ENCODE results near the gene RASA3. TPM values are rescaled to one million over a fixed set of nuclear protein-coding genes. Genes with fewer than 3 reads are reported as not detected.

RASA3 gene
- total RNA-seq, 1 experiment from 2014 or later = 0.95 TPM

- Mint-ChIP-seq H3K36me3 (ENCODE audit: insufficient read depth, unreplicated experiment) (peaks cover 14% of the 10 kb centered on the region), H3K9me3 (ENCODE audit: unreplicated experiment) (peaks cover 22% of the 10 kb centered on the region), H3K4me3 (ENCODE audit: unreplicated experiment) (no peak overlapping the region), H3K27me3 (ENCODE audit: insufficient read depth, unreplicated experiment) (peaks cover 3% of the 10 kb centered on the region), H3K4me1 (ENCODE audit: low read depth, unreplicated experiment) (no peaks in the 10 kb centered on the region), H3K27ac (ENCODE audit: unreplicated experiment) (no peak overlapping the region)
- DNase-seq = peak; percentile 70 to 73
- Histone ChIP-seq H3K4me1 (peaks cover 8% of the 10 kb centered on the region; the same call in 1 of the 2 replicates), H3K9me3 (no peaks in the 10 kb centered on the region), H3K4me3 (ENCODE audit: low read depth, low read length) (no peak overlapping the region), H3K27me3 (replicated peaks; ENCODE audit: control insufficient read depth, insufficient read depth, low read length) (no peaks in the 10 kb centered on the region), H3K36me3 (ENCODE audit: control insufficient read depth, insufficient read depth, low read length) (no peaks in the 10 kb centered on the region)
- ChIA-PET POLR2A (no interaction called here), CTCF (no interaction called here)
- TF ChIP-seq CTCF (IDR thresholded peaks at IDR 0.05; ENCODE audit: insufficient read depth in 1 of 2, low read depth in 1 of 2, low read length in 1 of 2, severe bottlenecking in 1 of 2, unreplicated experiment in 1 of 2) = peak; percentile 51 to 62
- no TSS peak for BruUV-seq (replicated peaks)
- intact Hi-C loops (cut with micrococcal nuclease; ENCODE audit: unreplicated experiment) = no loop called here
These were observed 181.0 kb downstream of the RASA3 start for GRCh38 chr13:113951246-113951999.

DNA sequence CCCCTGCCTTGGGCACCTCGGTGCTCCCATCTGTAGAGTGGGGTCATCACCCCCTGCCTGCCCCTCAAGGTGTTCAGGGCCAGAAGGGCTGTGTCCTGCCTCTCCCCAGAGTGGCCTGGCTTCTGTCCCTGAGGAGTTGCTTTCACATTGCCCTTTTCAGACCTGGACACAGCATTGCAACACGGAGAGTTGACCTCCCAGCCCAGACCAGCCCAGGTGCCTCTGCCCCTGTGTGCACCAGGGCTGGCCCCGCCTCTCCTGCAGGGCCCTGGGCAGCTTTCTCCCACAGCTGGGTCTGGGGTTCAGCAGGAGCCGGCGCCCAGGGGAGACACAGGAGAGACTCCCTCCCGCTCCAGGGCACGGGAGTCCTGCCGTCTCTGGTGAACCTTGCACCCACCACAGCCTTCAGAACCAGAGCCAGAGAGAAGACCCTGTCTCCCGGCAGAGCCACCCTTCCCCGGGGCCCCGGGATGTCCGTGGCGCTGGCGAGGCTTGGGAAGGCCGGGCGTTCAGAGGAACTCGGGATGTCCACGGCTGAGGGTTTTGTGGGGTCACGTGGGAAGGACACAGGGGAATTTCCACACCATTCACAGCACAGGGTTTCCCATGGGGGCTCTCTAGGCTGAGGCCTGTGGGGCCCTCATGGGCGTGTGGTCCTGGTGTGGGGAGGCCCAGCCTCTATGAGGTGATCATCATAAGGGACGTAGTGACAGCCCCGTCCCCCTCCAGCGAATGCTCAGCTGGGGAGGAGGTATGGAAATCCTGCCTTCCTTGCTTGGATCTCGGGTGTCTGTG is 181.8 kb downstream of the RASA3 start:
- Mint-ChIP-seq H3K27me3 (ENCODE audit: insufficient read depth, unreplicated experiment) (no peaks in the 10 kb centered on the region), H3K4me1 (ENCODE audit: low read depth, unreplicated experiment) (no peaks in the 10 kb centered on the region), H3K4me3 (ENCODE audit: unreplicated experiment) (no peak overlapping the region), H3K9me3 (ENCODE audit: unreplicated experiment) (peaks cover 14% of the 10 kb centered on the region), H3K27ac (ENCODE audit: unreplicated experiment) (no peak overlapping the region), H3K36me3 (ENCODE audit: insufficient read depth, unreplicated experiment) (peaks cover 8% of the 10 kb centered on the region)
- no peaks in the 10 kb centered on the region for H3K36me3 ChIP-seq (ENCODE audit: control insufficient read depth, insufficient read depth, low read length)
- peaks cover 8% of the 10 kb centered on the region; the same call in 1 of the 2 replicates for H3K4me1 ChIP-seq
- TF ChIP-seq CTCF (IDR thresholded peaks at IDR 0.05; ENCODE audit: insufficient read depth in 1 of 2, low read depth in 1 of 2, low read length in 1 of 2, severe bottlenecking in 1 of 2, unreplicated experiment in 1 of 2) = no peak
- H3K27me3 ChIP-seq (replicated peaks; ENCODE audit: control insufficient read depth, insufficient read depth, low read length) = no peaks in the 10 kb centered on the region
- no TSS peak for BruUV-seq (replicated peaks)
- no peaks in the 10 kb centered on the region for H3K9me3 ChIP-seq
- no peak for DNase-seq
- CTCF ChIA-PET = no interaction called here
- no peak overlapping the region for H3K4me3 ChIP-seq (ENCODE audit: low read depth, low read length)
- POLR2A ChIA-PET = no interaction called here
- intact Hi-C loops (cut with micrococcal nuclease; ENCODE audit: unreplicated experiment) = no loop called here

DNA sequence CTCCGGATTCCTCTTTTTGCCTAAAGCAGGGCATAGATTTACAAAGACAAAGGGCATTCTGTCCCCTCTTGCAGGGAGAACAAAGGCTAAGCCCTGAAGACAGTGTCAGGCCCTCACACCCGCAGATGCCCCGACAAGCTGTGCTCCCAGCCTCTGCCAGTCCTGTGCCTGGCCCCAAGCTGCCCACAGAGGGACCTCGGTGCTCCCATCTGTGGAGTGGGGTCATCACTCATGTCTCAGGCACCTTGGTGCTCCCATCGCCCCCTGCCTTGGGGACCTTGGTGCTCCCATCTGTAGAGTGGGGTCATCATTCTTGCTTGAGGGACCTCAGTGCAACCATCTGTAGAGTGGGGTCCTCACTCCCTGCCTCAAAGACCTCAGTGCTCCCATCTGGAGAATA is 182.9 kb downstream of the RASA3 start:
- Histone ChIP-seq H3K4me1 (peaks cover 8% of the 10 kb centered on the region; the same call in 1 of the 2 replicates), H3K27me3 (replicated peaks; ENCODE audit: control insufficient read depth, insufficient read depth, low read length) (no peaks in the 10 kb centered on the region), H3K4me3 (ENCODE audit: low read depth, low read length) (no peak overlapping the region), H3K9me3 (no peaks in the 10 kb centered on the region), H3K36me3 (ENCODE audit: control insufficient read depth, insufficient read depth, low read length) (no peaks in the 10 kb centered on the region)
- no peak for DNase-seq
- CTCF ChIA-PET = no interaction called here
- Mint-ChIP-seq H3K27ac (ENCODE audit: unreplicated experiment) (no peak overlapping the region), H3K4me3 (ENCODE audit: unreplicated experiment) (no peak overlapping the region), H3K9me3 (ENCODE audit: unreplicated experiment) (peaks cover 3% of the 10 kb centered on the region), H3K36me3 (ENCODE audit: insufficient read depth, unreplicated experiment) (peaks cover 3% of the 10 kb centered on the region), H3K27me3 (ENCODE audit: insufficient read depth, unreplicated experiment) (no peaks in the 10 kb centered on the region), H3K4me1 (ENCODE audit: low read depth, unreplicated experiment) (no peaks in the 10 kb centered on the region)
- intact Hi-C loops (cut with micrococcal nuclease; ENCODE audit: unreplicated experiment) = no loop called here
- POLR2A ChIA-PET = no interaction called here
- TF ChIP-seq CTCF (IDR thresholded peaks at IDR 0.05; ENCODE audit: insufficient read depth in 1 of 2, low read depth in 1 of 2, low read length in 1 of 2, severe bottlenecking in 1 of 2, unreplicated experiment in 1 of 2) = no peak
- BruUV-seq (replicated peaks) = no TSS peak
